HCT116 (cell line): ENCODE data around the gene GATB. TPM values are rescaled to one million over a fixed set of nuclear protein-coding genes. Genes with fewer than 3 reads are reported as not detected.

ENCODE experiments used
- ATAC-seq: fragments of 200-7000 bp; cut with Tn5 transposase; 2 replicates; pipeline ENCODE4 v1.9.1; 2020; ENCODE audit warnings: mild to moderate bottlenecking, moderate library complexity
- BruUV-seq: library from RNA; stranded (reverse); fragments of 400-500 nt; replicated peaks from 2 replicates; lab custom pipeline; 2021; lab: Mats Ljungman, UMichigan
- CTCF ChIA-PET: fragments of 300-600 bp; sonication (Branson Sonifier 250); formaldehyde crosslinking; loops from one replicate; lab custom pipeline; 2021; ENCODE audit warnings: antibody characterized with exemption; lab: Charles Lee
- POLR2A ChIA-PET: fragments of 300-600, 350-600 bp; sonication (Branson Sonifier 250); formaldehyde crosslinking; loops from one replicate; lab custom pipeline; 2021; ENCODE audit warnings: antibody characterized with exemption; lab: Charles Lee
- RAD21 ChIA-PET, 2 experiments: fragments of 300-600 bp; sonication (Branson Sonifier 250); formaldehyde crosslinking; loops; one replicate each; lab custom pipeline; 2023; ENCODE audit warnings: low total read pairs in 2 of 2; ENCODE audit not compliant: uncharacterized antibody in 2 of 2, unreplicated experiment in 2 of 2, low non-redundant PET in 1 of 2; lab: Charles Lee
- DNase-seq: peaks from one replicate; pipeline ENCODE4 v3.0.0-alpha.2; 2010; ENCODE audit warnings: low read depth, low spot score
- H2AFZ ChIP-seq: fragments of 200-600 bp; shearing (Covaris generic), sonication (generic); 2 replicates; pipeline ENCODE4 v1.6.1; 2017; ENCODE audit warnings: low read depth, mixed run types, mixed read lengths, antibody characterized with exemption, low read length; ENCODE audit not compliant: poor library complexity, severe bottlenecking
- H3K27ac ChIP-seq: 2 replicates; pipeline ENCODE4 v1.5.1; 2012; ENCODE audit warnings: low read depth, low read length
- H3K27me3 ChIP-seq: fragments of 200-600 bp; sonication (generic); 2 replicates; pipeline ENCODE4 v1.6.1; 2016; ENCODE audit warnings: mixed run types, low read length, mixed read lengths; ENCODE audit not compliant: insufficient read depth
- H3K36me3 ChIP-seq, 2 experiments: fragments of 200-500 bp in 1 of 2; fragments of 200-600 bp in 1 of 2; sonication (Bioruptor generic) in 1 of 2; sonication (generic) in 1 of 2; 2 replicates each; pipeline versions ENCODE4 v1.5.1 to v1.6.1; 2014 to 2016; ENCODE audit warnings: low read length in 2 of 2, inconsistent platforms in 1 of 2, mixed read lengths in 1 of 2, mixed run types in 1 of 2; ENCODE audit not compliant: insufficient read depth in 2 of 2, control insufficient read depth in 1 of 2
- H3K4me1 ChIP-seq, 2 experiments: fragments of 200-600 bp in 1 of 2; sonication (generic) in 1 of 2; 2 replicates each; pipeline versions ENCODE4 v1.5.1 to v1.6.1; 2012 to 2017; ENCODE audit warnings: low read length in 2 of 2, inconsistent platforms in 1 of 2, mild to moderate bottlenecking in 1 of 2, mixed read lengths in 1 of 2, mixed run types in 1 of 2, moderate library complexity in 1 of 2; ENCODE audit not compliant: insufficient read depth in 2 of 2, control insufficient read depth in 1 of 2
- H3K4me2 ChIP-seq: fragments of 200-600 bp; sonication (generic); 2 replicates; pipeline ENCODE4 v1.6.1; 2017; ENCODE audit warnings: mixed run types, low read length, mixed read lengths
- H3K4me3 ChIP-seq, 2 experiments: fragments of 200-600 bp in 1 of 2; sonication (generic) in 1 of 2; replicated peaks in 1 of 2; 2 replicates each; pipeline ENCODE4 v1.5.1; 2011 to 2016; ENCODE audit warnings: low read length in 2 of 2, control low read depth in 1 of 2, low read depth in 1 of 2, mild to moderate bottlenecking in 1 of 2, mixed read lengths in 1 of 2, mixed run types in 1 of 2
- H3K79me2 ChIP-seq: fragments of 200-600 bp; sonication (generic); 2 replicates; pipeline ENCODE4 v1.6.1; 2017; ENCODE audit warnings: mild to moderate bottlenecking, mixed run types, low read length, moderate library complexity, mixed read lengths; ENCODE audit not compliant: insufficient read depth
- H3K9ac ChIP-seq: fragments of 200-600 bp; sonication (generic); 2 replicates; pipeline ENCODE4 v1.6.1; 2016; ENCODE audit warnings: low read length, mixed read lengths
- H3K9me2 ChIP-seq: fragments of 200-600 bp; sonication (generic), shearing (Covaris generic); 2 replicates; pipeline ENCODE4 v1.6.1; 2017; ENCODE audit warnings: mixed run types, mild to moderate bottlenecking, moderate library complexity; ENCODE audit not compliant: insufficient read depth
- H3K9me3 ChIP-seq, 2 experiments: fragments of 200-500 bp in 1 of 2; fragments of 200-600 bp in 1 of 2; sonication (Bioruptor generic) in 1 of 2; sonication (generic) in 1 of 2; 2 replicates each; pipeline ENCODE4 v1.6.1; 2014 to 2017; ENCODE audit warnings: low read length in 2 of 2, mixed read lengths in 2 of 2, inconsistent platforms in 1 of 2, low read depth in 1 of 2, mild to moderate bottlenecking in 1 of 2, mixed run types in 1 of 2, moderate library complexity in 1 of 2; ENCODE audit not compliant: control insufficient read depth in 1 of 2, insufficient read depth in 1 of 2
- H4K20me1 ChIP-seq: fragments of 200-600 bp; sonication (generic), shearing (Covaris generic); 2 replicates; pipeline ENCODE4 v1.6.1; 2017; ENCODE audit warnings: mixed run types, mild to moderate bottlenecking, moderate library complexity; ENCODE audit not compliant: insufficient read depth
- CBX3 ChIP-seq: IDR thresholded peaks from 2 replicates; pipeline ENCODE4 v1.6.1; 2012; ENCODE audit warnings: low read depth
- CTCF ChIP-seq, 3 experiments: fragments of 200-600 bp in 1 of 3; sonication (generic) in 1 of 3; IDR thresholded peaks in 2 of 3; conservative IDR thresholded peaks in 1 of 3; 2 replicates each; pipeline ENCODE4 v1.5.1; 2012 to 2017; ENCODE audit warnings: low read depth in 2 of 3, low read length in 2 of 3, antibody characterized with exemption in 1 of 3, borderline replicate concordance in 1 of 3, control low read depth in 1 of 3, mild to moderate bottlenecking in 1 of 3, mixed read lengths in 1 of 3, mixed run types in 1 of 3, moderate library complexity in 1 of 3; ENCODE audit not compliant: insufficient read depth in 1 of 3
- ELF1 ChIP-seq: IDR thresholded peaks from 2 replicates; pipeline ENCODE4 v1.6.1; 2012; ENCODE audit warnings: low read depth, borderline replicate concordance
- EZH2 ChIP-seq: fragments of 200-600 bp; sonication (generic); IDR thresholded peaks from 2 replicates; pipeline ENCODE4 v1.6.1; 2017; ENCODE audit warnings: antibody characterized with exemption, mixed run types
- FOSL1 ChIP-seq: IDR thresholded peaks from 2 replicates; pipeline ENCODE4 v1.6.1; 2012; ENCODE audit warnings: low read depth
- JUND ChIP-seq: IDR thresholded peaks from 2 replicates; pipeline ENCODE4 v1.6.1; 2012
- POLR2A ChIP-seq: IDR thresholded peaks from 2 replicates; pipeline ENCODE4 v1.7.0; 2011; ENCODE audit warnings: borderline replicate concordance; ENCODE audit not compliant: insufficient read depth, insufficient read length; ENCODE audit errors: extremely low read depth
- POLR2AphosphoS5 ChIP-seq: IDR thresholded peaks from 2 replicates; pipeline ENCODE4 v1.6.1; 2011; ENCODE audit warnings: mild to moderate bottlenecking, low read depth, low read length, moderate library complexity
- RAD21 ChIP-seq: IDR thresholded peaks from 2 replicates; pipeline ENCODE4 v1.6.1; 2012; ENCODE audit warnings: low read depth, mild to moderate bottlenecking
- SP1 ChIP-seq: IDR thresholded peaks from 2 replicates; pipeline ENCODE4 v1.6.1; 2012; ENCODE audit warnings: low read depth
- SRF ChIP-seq: IDR thresholded peaks from 2 replicates; pipeline ENCODE4 v1.6.1; 2012; ENCODE audit warnings: low read depth
- TCF7L2 ChIP-seq: IDR thresholded peaks from 2 replicates; pipeline ENCODE4 v1.7.0; 2011; ENCODE audit warnings: borderline replicate concordance, inconsistent platforms; ENCODE audit not compliant: insufficient read depth, insufficient read length; ENCODE audit errors: extremely low read depth
- YY1 ChIP-seq: IDR thresholded peaks from 2 replicates; pipeline ENCODE4 v1.6.1; 2011; ENCODE audit warnings: low read length, low read depth, moderate library complexity, mild to moderate bottlenecking; ENCODE audit not compliant: insufficient replicate concordance; ENCODE audit errors: extremely low read depth
- ZFX ChIP-seq: fragments of 450-650 bp; IDR thresholded peaks from 2 replicates; pipeline ENCODE4 v1.6.1; 2017
- intact Hi-C: fragments of 100-400 bp; cut with micrococcal nuclease; formaldehyde crosslinking; loops from 2 replicates; pipeline ENCODE4 v1.10.0; 2022
- total RNA-seq: library from RNA; stranded (reverse); gene quantifications from one replicate; pipeline ENCODE4 v1.2.1, GENCODE V29; 2021; ENCODE audit not compliant: unreplicated experiment

The GATB gene
- total RNA-seq, 1 experiment from 2014 or later: 29.3 TPM

GRCh38 chr4:151719956-151720334 lies 40.9 kb downstream of the GATB start:
- intact Hi-C loops: no loop called here
- DNase-seq: no peak
- ATAC-seq: no peak
- no TSS peak for BruUV-seq
- POLR2A ChIA-PET: no interaction called here
- Histone ChIP-seq H3K27ac (no peak overlapping the region), H3K9me2 (no peaks in the 10 kb centered on the region), H3K4me3 (no peak overlapping the region), H3K4me1 (no peaks in the 10 kb centered on the region)
- CTCF ChIA-PET: no interaction called here
- TF ChIP-seq JUND (no peak), SP1 (no peak), YY1 (no peak), CBX3 (no peak), FOSL1 (no peak), POLR2A (no peak), TCF7L2 (no peak), SRF (no peak), ZFX (no peak), CTCF (IDR thresholded peaks at IDR 0.05 in 2 of 3, conservative IDR thresholded peaks at IDR 0.05 in 1 of 3; ENCODE audit: borderline replicate concordance in 1 of 3, insufficient read depth in 1 of 3, low read depth in 2 of 3, low read length in 2 of 3) (no peak), EZH2 (no peak), RAD21 (no peak), POLR2AphosphoS5 (no peak), ELF1 (no peak)
- TF ChIP-seq, all 23 proteins: peak for 0
- Histone ChIP-seq H3K27me3 (no peaks in the 10 kb centered on the region), H3K36me3 (no peaks in the 10 kb centered on the region), H4K20me1 (no peaks in the 10 kb centered on the region), H2AFZ (no peak overlapping the region), H3K9me3 (no peaks in the 10 kb centered on the region), H3K79me2 (no peaks in the 10 kb centered on the region), H3K4me2 (no peak overlapping the region), H3K9ac (no peak overlapping the region)
- RAD21 ChIA-PET: no interaction called here
